HG03442 (cell line): Measurements from ENCODE around the gene ADAMTS16.
"Not testable (repeated sequence)": the region's sequence is repeated elsewhere in the genome, so short reads cannot be mapped to it uniquely, and the experiment has no call there.

Source experiments
- ATAC-seq: cut with Tn5 transposase; IDR thresholded peaks from one replicate; pipeline ENCODE4 v1.9.1; 2021; ENCODE audit warnings: mild to moderate bottlenecking, moderate library complexity; ENCODE audit not compliant: unreplicated experiment

Gene ADAMTS16

GRCh38 chr5:5139777-5140478, at the start of gene ADAMTS16:
TSS of gene ADAMTS16 (plus strand) at chr5:5140330. CDS start at chr5:5140468, 138 bp downstream.
- ATAC-seq, result no peak

GRCh38 chr5:5092149-5092548, 48.0 kb upstream of the ADAMTS16 start:
- no peak for ATAC-seq

- no peak for ATAC-seq
Observed at GRCh38 chr5:5100635-5101034, 39.5 kb upstream of the ADAMTS16 start.

- no peak for ATAC-seq
Observed at GRCh38 chr5:5101676-5102075, 38.5 kb upstream of the ADAMTS16 start.

- no peak for ATAC-seq
Observed at GRCh38 chr5:5103245-5103644, 36.9 kb upstream of the ADAMTS16 start.

GRCh38 chr5:5104550-5104949, 35.6 kb upstream of the ADAMTS16 start:
- no peak for ATAC-seq

GRCh38 chr5:5105531-5105930, 34.6 kb upstream of the ADAMTS16 start:
- no peak for ATAC-seq

GRCh38 chr5:5116956-5117355, 23.2 kb upstream of the ADAMTS16 start:
- peak; percentile 99 for ATAC-seq

GRCh38 chr5:5122776-5123175, 17.4 kb upstream of the ADAMTS16 start:
- ATAC-seq, result no peak

- no peak for ATAC-seq
Observed at GRCh38 chr5:5124231-5124630, 15.9 kb upstream of the ADAMTS16 start.

- ATAC-seq, result no peak
Observed at GRCh38 chr5:5126444-5126843, 13.7 kb upstream of the ADAMTS16 start.

GRCh38 chr5:5128766-5129165, 11.4 kb upstream of the ADAMTS16 start:
- ATAC-seq, result no peak

GRCh38 chr5:5132234-5132633, 7.9 kb upstream of the ADAMTS16 start:
- ATAC-seq, result no peak

GRCh38 chr5:5132693-5133295, 7.3 kb upstream of the ADAMTS16 start:
- ATAC-seq, result no peak

GRCh38 chr5:5134107-5134506, 6.0 kb upstream of the ADAMTS16 start:
- ATAC-seq, result no peak

GRCh38 chr5:5135957-5136676, 4.0 kb upstream of the ADAMTS16 start:
- ATAC-seq, result no peak

GRCh38 chr5:5137851-5138250, 2.3 kb upstream of the ADAMTS16 start:
- not testable (repeated sequence) for ATAC-seq

- ATAC-seq, result no peak
Observed at GRCh38 chr5:5139336-5139776, 774 bp upstream of the ADAMTS16 start.

- no peak for ATAC-seq
Observed at GRCh38 chr5:5140479-5141338, 579 bp downstream of the ADAMTS16 start.

GRCh38 chr5:5141339-5141599, 1.1 kb downstream of the ADAMTS16 start:
- ATAC-seq, result no peak
